GM18519 (cell line): ENCODE data around the gene DNAH17.

ENCODE experiments used
- ATAC-seq: cut with Tn5 transposase; IDR thresholded peaks from one replicate; pipeline ENCODE4 v1.9.1; 2021; ENCODE audit warnings: mild to moderate bottlenecking, moderate library complexity; ENCODE audit not compliant: unreplicated experiment, low FRiP score

The DNAH17 gene

GRCh38 chr17:78580277-78580804 is 3.1 kb upstream of the DNAH17 start:
- no peak for ATAC-seq

GRCh38 chr17:78576389-78577112 is 645 bp downstream of the DNAH17 start:
- no peak for ATAC-seq

DNA sequence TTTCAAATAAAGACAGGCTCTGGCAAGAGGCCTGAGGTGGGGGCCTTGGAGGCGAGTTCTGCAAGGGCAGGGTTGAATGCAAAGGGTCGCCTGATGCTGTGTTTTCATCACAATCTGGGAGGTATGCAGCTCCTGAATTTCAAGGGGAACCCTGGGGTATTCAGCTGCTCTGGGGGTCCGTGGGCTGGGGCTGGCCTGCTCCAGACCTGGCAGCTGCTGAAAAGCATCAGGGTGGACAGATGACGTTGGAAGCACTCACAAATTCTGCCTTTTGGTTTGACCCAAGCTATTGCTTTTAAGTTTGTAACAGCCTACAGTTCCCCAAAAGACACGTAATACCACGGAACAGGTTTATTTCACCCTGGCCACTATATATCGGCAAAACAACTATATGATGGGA is 1.3 kb downstream of the DNAH17 start:
- no peak for ATAC-seq

GRCh38 chr17:78575340-78575739 is 1.9 kb downstream of the DNAH17 start:
- no peak for ATAC-seq

DNA sequence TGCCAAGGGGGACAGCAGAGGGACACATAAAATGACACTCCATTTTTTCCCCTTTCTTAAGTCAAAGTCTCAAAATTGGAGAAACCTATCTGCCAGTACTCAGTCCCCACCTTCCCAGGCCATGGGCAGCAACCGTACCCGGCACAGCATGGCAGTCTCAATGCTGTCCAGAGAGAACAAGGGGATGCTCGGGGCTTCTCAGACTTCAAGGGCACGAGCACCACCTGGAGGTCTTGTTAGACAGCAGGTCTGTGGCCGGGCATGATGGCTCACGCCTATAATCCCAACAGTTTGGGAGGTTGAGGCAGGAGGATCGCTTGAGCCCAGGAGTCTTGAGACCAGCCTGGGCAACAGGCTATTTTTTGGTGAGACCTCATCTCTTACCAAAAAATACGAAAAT is 3.2 kb downstream of the DNAH17 start:
- no peak for ATAC-seq

- no peak for ATAC-seq
These were observed 4.7 kb downstream of the DNAH17 start for GRCh38 chr17:78572239-78573205.

DNA sequence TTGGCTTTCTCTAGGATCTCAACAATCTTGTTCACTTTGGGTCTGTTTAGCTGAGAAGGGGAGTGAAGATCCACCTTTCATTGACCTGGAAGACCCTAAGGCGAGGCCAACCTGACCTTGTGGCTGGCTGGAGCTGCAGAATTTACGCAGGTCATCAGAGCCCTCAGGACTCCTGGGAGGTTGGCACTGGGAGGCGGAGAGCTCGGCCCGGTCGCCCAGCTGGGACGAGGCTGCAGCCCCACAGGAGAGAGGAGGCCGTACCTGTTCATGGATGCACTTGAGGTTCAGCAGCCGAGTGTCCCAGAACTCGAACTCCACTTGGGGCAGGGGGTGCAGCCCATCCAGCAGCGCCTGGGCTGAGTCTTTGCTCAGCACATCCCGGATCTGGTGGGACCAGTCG is 5.9 kb downstream of the DNAH17 start:
- no peak for ATAC-seq

DNA sequence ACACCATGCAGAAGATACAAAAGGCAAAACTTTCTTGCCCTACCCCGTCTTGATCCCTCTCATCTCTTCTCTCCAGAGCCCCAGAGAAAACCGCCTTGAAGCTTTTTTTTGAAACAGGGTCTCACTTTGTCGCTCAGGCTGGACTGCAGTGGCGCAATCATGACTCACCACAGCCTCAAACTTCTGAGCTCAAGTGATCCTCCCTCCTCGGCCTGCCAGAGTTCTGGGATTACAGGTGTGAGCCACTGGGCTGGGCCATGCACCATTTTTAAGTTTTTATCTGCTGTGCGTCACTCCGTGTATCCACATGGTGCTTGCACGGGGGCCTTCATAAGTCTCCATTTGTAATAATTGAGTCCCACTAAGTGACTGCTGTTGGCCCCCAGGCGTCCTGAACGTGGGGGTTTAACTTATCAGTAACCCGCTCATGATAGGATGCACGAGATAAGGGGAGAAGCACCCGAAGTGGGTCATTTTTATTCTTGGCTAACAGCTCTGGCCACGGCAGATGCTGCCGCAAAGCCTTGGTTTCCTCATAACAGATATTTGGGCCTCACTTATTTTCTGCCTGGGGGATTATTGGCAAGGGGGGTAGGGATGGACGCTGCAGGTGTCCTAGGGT is 8.6 kb downstream of the DNAH17 start:
- ATAC-seq, result no peak

DNA sequence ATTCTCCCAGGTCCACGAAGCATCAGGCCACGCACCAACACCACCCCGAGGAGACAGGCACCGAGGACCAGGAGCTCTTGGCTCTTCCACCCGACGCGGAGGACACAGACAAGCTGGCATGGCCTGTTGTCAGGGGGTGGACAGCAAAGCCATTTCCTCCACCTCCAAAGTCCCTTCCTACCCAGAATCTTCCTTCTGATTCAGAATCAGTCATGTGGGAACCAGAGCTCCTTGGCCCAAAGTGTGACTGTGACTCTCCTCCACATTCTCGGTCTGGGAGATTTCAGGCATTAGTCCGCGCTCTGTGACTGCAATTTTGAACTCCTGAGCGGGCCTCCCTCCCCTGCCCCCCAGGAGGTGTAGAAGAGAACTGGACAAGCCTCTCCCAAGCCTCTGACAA is 9.2 kb downstream of the DNAH17 start:
- no peak for ATAC-seq

DNA sequence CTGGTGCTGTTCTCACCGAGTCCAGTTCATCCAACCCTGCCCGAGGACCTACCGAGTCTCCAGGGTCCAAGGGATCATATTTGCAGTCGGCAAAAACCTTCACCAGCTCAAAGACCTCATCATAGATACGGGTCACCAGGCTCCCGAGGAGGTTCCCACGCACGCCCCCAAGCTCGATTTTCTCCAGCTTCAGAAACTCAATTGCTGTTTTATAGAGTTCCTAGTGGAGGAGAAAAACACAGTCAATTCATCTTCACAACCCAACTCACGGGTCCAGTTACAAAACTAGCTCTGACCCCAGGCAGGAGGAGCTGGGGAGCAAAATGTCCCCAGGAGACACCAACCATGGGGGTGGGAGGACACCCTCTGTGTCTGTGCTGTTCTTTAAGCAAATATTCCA is 10.2 kb downstream of the DNAH17 start:
- no peak for ATAC-seq

- ATAC-seq, result no peak
These were observed 13.7 kb downstream of the DNAH17 start for GRCh38 chr17:78563189-78564145.

DNA sequence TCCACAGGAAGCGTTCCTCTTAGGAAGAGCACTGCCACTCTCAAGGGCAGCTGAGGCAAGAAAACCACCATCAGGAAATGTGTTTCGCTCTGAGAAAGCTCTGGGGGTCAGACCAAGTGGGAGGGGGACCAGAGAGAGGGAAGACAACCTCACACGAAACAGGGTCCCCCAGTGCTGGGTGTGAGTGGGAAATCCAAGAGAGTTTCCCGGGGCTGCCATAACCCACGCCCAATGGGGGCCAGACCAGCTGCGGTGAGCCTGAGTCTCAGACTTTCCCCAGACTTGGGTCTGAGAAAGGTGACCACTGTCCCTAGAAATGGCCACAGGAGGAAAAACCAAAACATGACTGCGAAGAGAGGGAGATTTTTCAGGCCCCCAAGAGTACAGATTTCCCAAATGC is 14.5 kb downstream of the DNAH17 start:
- no peak for ATAC-seq

DNA sequence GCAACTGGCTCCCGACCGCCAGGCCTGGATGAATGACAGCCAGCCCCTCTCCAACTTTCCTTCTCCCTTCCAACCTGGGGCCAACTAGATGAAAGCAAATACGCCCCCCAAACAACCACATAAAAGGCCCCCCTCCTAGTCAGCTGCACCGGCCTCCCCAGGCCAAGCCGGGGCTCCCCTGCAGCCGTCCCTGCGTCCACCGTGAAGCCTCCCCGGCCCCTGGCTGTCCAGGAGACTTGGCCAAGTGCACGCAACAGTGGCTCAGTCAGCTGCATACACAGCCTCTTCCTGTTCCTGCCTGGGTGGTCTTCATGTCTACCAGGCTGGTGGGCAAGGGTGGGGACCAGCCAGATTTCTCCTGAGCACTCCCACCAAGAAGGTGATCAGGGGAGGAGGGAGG is 16.0 kb downstream of the DNAH17 start:
- no peak for ATAC-seq

- no peak for ATAC-seq
These were observed 16.5 kb downstream of the DNAH17 start for GRCh38 chr17:78560731-78561130.

- no peak for ATAC-seq
These were observed 17.3 kb downstream of the DNAH17 start for GRCh38 chr17:78559749-78560368.

DNA sequence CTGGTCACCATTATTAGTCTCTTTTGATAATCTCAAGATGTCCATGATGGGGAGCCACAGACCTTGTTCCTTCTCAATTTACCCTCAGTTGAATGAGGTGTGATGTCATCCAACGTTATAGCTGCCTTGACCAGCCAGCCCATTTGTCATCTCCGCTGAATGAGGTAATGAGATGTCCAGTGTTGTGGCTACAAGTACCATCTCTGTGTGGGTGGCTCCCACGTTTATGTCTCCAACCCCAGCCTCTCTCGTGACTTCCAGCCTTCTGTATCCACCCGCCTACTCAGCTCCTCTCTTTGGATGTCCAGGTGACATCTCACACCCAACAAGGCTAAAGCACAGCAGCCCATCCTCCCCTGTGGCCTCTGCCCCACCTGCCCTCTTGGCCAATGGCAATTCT is 18.2 kb downstream of the DNAH17 start:
- no peak for ATAC-seq

GRCh38 chr17:78558181-78558850 is 18.9 kb downstream of the DNAH17 start:
- no peak for ATAC-seq

DNA sequence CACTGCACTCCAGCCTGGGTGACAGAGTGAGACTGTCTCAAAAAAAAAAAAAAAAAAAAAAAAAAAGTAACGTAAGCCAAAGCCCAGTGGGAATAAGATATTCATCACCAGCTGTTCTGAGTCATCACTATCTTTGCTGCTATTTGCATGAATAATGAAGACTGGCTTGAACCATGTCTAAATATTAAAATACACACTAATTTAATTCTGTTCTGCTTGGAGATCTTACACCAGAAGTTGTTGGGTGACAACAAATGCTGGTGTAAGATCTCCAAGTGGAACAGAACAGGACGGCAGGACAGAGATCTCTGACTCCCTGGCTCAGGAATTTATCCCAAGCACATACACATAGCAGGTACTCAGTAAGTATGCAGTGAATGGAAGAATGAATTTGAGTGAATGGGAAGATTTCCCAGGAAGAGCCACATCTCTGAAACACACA is 19.6 kb downstream of the DNAH17 start:
- no peak for ATAC-seq

DNA sequence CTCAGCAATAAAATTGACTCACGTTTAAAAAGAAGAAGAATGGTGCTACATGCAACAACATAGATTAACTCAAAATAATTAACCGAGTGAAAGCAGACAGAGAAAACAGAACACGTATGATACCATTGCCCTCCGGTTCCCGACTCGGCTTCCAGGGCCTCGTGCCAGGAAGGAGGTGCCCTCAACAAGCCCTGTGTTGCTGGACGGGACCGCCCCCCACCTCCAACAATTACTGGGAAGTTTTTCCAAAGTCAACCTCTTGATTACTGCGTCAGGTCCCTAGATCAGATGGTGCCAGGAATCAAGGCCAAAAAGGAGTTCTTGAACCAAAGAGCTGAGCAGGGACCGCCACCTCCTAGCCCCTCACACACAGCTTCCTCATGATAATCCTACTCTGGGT is 20.4 kb downstream of the DNAH17 start:
- no peak for ATAC-seq
